Measurements from ENCODE around the gene ATN1.
A peak's percentile ranks its signal among the peaks of the same experiment; 100 is the strongest.

The ATN1 gene

GRCh38 chr12:6946920-6947374 lies 19.2 kb downstream of the ATN1 start:
- no peak for DNase-seq

GRCh38 chr12:6947615-6948014 lies 19.9 kb downstream of the ATN1 start:
- no peak for DNase-seq

- DNase-seq: no peak
These were observed 21.3 kb downstream of the ATN1 start for GRCh38 chr12:6948873-6949594.

GRCh38 chr12:6950401-6950801 lies 22.6 kb downstream of the ATN1 start:
- DNase-seq: peak in 1 of 2 experiments; percentile 4

- peak; percentile 54 to 73 for DNase-seq
These were observed 23.2 kb downstream of the ATN1 start, which contains the start of gene PTPN6 for GRCh38 chr12:6950811-6951540. TSS of gene PTPN6 (plus strand) at chr12:6951356. CDS start at chr12:6951513, 157 bp downstream.

- DNase-seq: no peak
These were observed 23.9 kb downstream of the ATN1 start for GRCh38 chr12:6951551-6952120.

GRCh38 chr12:6952121-6952862 lies 24.5 kb downstream of the ATN1 start:
- DNase-seq: no peak

GRCh38 chr12:6952863-6953441 lies 25.2 kb downstream of the ATN1 start:
- no peak for DNase-seq

GRCh38 chr12:6953442-6954315 lies 25.9 kb downstream of the ATN1 start:
- peak; percentile 82 to 87 for DNase-seq

GRCh38 chr12:6954316-6955107 lies 26.8 kb downstream of the ATN1 start:
- no peak for DNase-seq

- DNase-seq: no peak
These were observed 27.6 kb downstream of the ATN1 start for GRCh38 chr12:6955108-6956020.

GRCh38 chr12:6956021-6956727 lies 28.4 kb downstream of the ATN1 start:
- no peak for DNase-seq

- no peak for DNase-seq
These were observed 29.5 kb downstream of the ATN1 start for GRCh38 chr12:6957151-6957701.

- no peak for DNase-seq
These were observed 30.2 kb downstream of the ATN1 start for GRCh38 chr12:6957741-6958608.

GRCh38 chr12:6958609-6959057 lies 30.9 kb downstream of the ATN1 start:
- peak; percentile 28 to 35 for DNase-seq

GRCh38 chr12:6959058-6959804 lies 31.5 kb downstream of the ATN1 start:
- peak; percentile 59 to 72 for DNase-seq

Data from Kasumi-1 (cell line).